NB4 (cell line): ENCODE measurements around the gene REG3A.

Source experiments
- CTCF ChIP-seq: IDR thresholded peaks from one replicate; pipeline ENCODE4 v1.5.1; 2012; ENCODE audit warnings: low read depth, low read length
- MYC ChIP-seq: IDR thresholded peaks from 2 replicates; pipeline ENCODE4 v1.6.1; 2011; ENCODE audit warnings: low read depth, low read length
- POLR2A ChIP-seq: IDR thresholded peaks from 2 replicates; pipeline ENCODE4 v1.6.1; 2011; ENCODE audit warnings: mild to moderate bottlenecking; ENCODE audit not compliant: insufficient read length; ENCODE audit errors: extremely low read depth

- TF ChIP-seq POLR2A (no peak), MYC (no peak), CTCF (no peak)
These were observed 33.9 kb downstream of the REG3A start for GRCh38 chr2:79125721-79125985.
